HCT116 (cell line): Measurements from ENCODE around the gene CLSTN3. TPM values are rescaled to one million over a fixed set of nuclear protein-coding genes. Genes with fewer than 3 reads are reported as not detected.

Experiments used
- ATAC-seq: fragments of 200-7000 bp; cut with Tn5 transposase; 2 replicates; pipeline ENCODE4 v1.9.1; 2020; ENCODE audit warnings: mild to moderate bottlenecking, moderate library complexity
- BruUV-seq: library from RNA; stranded (reverse); fragments of 400-500 nt; replicated peaks from 2 replicates; lab custom pipeline; 2021; lab: Mats Ljungman, UMichigan
- CTCF ChIA-PET: fragments of 300-600 bp; sonication (Branson Sonifier 250); formaldehyde crosslinking; loops from one replicate; lab custom pipeline; 2021; ENCODE audit warnings: antibody characterized with exemption; lab: Charles Lee
- POLR2A ChIA-PET: fragments of 300-600, 350-600 bp; sonication (Branson Sonifier 250); formaldehyde crosslinking; loops from one replicate; lab custom pipeline; 2021; ENCODE audit warnings: antibody characterized with exemption; lab: Charles Lee
- RAD21 ChIA-PET, 2 experiments: fragments of 300-600 bp; sonication (Branson Sonifier 250); formaldehyde crosslinking; loops; one replicate each; lab custom pipeline; 2023; ENCODE audit warnings: low total read pairs in 2 of 2; ENCODE audit not compliant: uncharacterized antibody in 2 of 2, unreplicated experiment in 2 of 2, low non-redundant PET in 1 of 2; lab: Charles Lee
- DNase-seq: peaks from one replicate; pipeline ENCODE4 v3.0.0-alpha.2; 2010; ENCODE audit warnings: low read depth, low spot score
- H2AFZ ChIP-seq: fragments of 200-600 bp; shearing (Covaris generic), sonication (generic); 2 replicates; pipeline ENCODE4 v1.6.1; 2017; ENCODE audit warnings: low read depth, mixed run types, mixed read lengths, antibody characterized with exemption, low read length; ENCODE audit not compliant: poor library complexity, severe bottlenecking
- H3K27ac ChIP-seq: 2 replicates; pipeline ENCODE4 v1.5.1; 2012; ENCODE audit warnings: low read depth, low read length
- H3K27me3 ChIP-seq: fragments of 200-600 bp; sonication (generic); 2 replicates; pipeline ENCODE4 v1.6.1; 2016; ENCODE audit warnings: mixed run types, low read length, mixed read lengths; ENCODE audit not compliant: insufficient read depth
- H3K36me3 ChIP-seq, 2 experiments: fragments of 200-500 bp in 1 of 2; fragments of 200-600 bp in 1 of 2; sonication (Bioruptor generic) in 1 of 2; sonication (generic) in 1 of 2; 2 replicates each; pipeline versions ENCODE4 v1.5.1 to v1.6.1; 2014 to 2016; ENCODE audit warnings: low read length in 2 of 2, inconsistent platforms in 1 of 2, mixed read lengths in 1 of 2, mixed run types in 1 of 2; ENCODE audit not compliant: insufficient read depth in 2 of 2, control insufficient read depth in 1 of 2
- H3K4me1 ChIP-seq, 2 experiments: fragments of 200-600 bp in 1 of 2; sonication (generic) in 1 of 2; 2 replicates each; pipeline versions ENCODE4 v1.5.1 to v1.6.1; 2012 to 2017; ENCODE audit warnings: low read length in 2 of 2, inconsistent platforms in 1 of 2, mild to moderate bottlenecking in 1 of 2, mixed read lengths in 1 of 2, mixed run types in 1 of 2, moderate library complexity in 1 of 2; ENCODE audit not compliant: insufficient read depth in 2 of 2, control insufficient read depth in 1 of 2
- H3K4me2 ChIP-seq: fragments of 200-600 bp; sonication (generic); 2 replicates; pipeline ENCODE4 v1.6.1; 2017; ENCODE audit warnings: mixed run types, low read length, mixed read lengths
- H3K4me3 ChIP-seq, 2 experiments: fragments of 200-600 bp in 1 of 2; sonication (generic) in 1 of 2; replicated peaks in 1 of 2; 2 replicates each; pipeline ENCODE4 v1.5.1; 2011 to 2016; ENCODE audit warnings: low read length in 2 of 2, control low read depth in 1 of 2, low read depth in 1 of 2, mild to moderate bottlenecking in 1 of 2, mixed read lengths in 1 of 2, mixed run types in 1 of 2
- H3K79me2 ChIP-seq: fragments of 200-600 bp; sonication (generic); 2 replicates; pipeline ENCODE4 v1.6.1; 2017; ENCODE audit warnings: mild to moderate bottlenecking, mixed run types, low read length, moderate library complexity, mixed read lengths; ENCODE audit not compliant: insufficient read depth
- H3K9ac ChIP-seq: fragments of 200-600 bp; sonication (generic); 2 replicates; pipeline ENCODE4 v1.6.1; 2016; ENCODE audit warnings: low read length, mixed read lengths
- H3K9me2 ChIP-seq: fragments of 200-600 bp; sonication (generic), shearing (Covaris generic); 2 replicates; pipeline ENCODE4 v1.6.1; 2017; ENCODE audit warnings: mixed run types, mild to moderate bottlenecking, moderate library complexity; ENCODE audit not compliant: insufficient read depth
- H3K9me3 ChIP-seq, 2 experiments: fragments of 200-500 bp in 1 of 2; fragments of 200-600 bp in 1 of 2; sonication (Bioruptor generic) in 1 of 2; sonication (generic) in 1 of 2; 2 replicates each; pipeline ENCODE4 v1.6.1; 2014 to 2017; ENCODE audit warnings: low read length in 2 of 2, mixed read lengths in 2 of 2, inconsistent platforms in 1 of 2, low read depth in 1 of 2, mild to moderate bottlenecking in 1 of 2, mixed run types in 1 of 2, moderate library complexity in 1 of 2; ENCODE audit not compliant: control insufficient read depth in 1 of 2, insufficient read depth in 1 of 2
- H4K20me1 ChIP-seq: fragments of 200-600 bp; sonication (generic), shearing (Covaris generic); 2 replicates; pipeline ENCODE4 v1.6.1; 2017; ENCODE audit warnings: mixed run types, mild to moderate bottlenecking, moderate library complexity; ENCODE audit not compliant: insufficient read depth
- ATF3 ChIP-seq: IDR thresholded peaks from 2 replicates; pipeline ENCODE4 v1.6.1; 2012
- CBX3 ChIP-seq: IDR thresholded peaks from 2 replicates; pipeline ENCODE4 v1.6.1; 2012; ENCODE audit warnings: low read depth
- CTCF ChIP-seq, 3 experiments: fragments of 200-600 bp in 1 of 3; sonication (generic) in 1 of 3; IDR thresholded peaks in 2 of 3; conservative IDR thresholded peaks in 1 of 3; 2 replicates each; pipeline ENCODE4 v1.5.1; 2012 to 2017; ENCODE audit warnings: low read depth in 2 of 3, low read length in 2 of 3, antibody characterized with exemption in 1 of 3, borderline replicate concordance in 1 of 3, control low read depth in 1 of 3, mild to moderate bottlenecking in 1 of 3, mixed read lengths in 1 of 3, mixed run types in 1 of 3, moderate library complexity in 1 of 3; ENCODE audit not compliant: insufficient read depth in 1 of 3
- EGR1 ChIP-seq: IDR thresholded peaks from 2 replicates; pipeline ENCODE4 v1.6.1; 2012; ENCODE audit warnings: low read depth
- ELF1 ChIP-seq: IDR thresholded peaks from 2 replicates; pipeline ENCODE4 v1.6.1; 2012; ENCODE audit warnings: low read depth, borderline replicate concordance
- EZH2phosphoT487 ChIP-seq: fragments of 200-600 bp; IDR thresholded peaks from 2 replicates; pipeline ENCODE4 v1.6.1; 2018; ENCODE audit warnings: antibody characterized with exemption, borderline replicate concordance
- JUND ChIP-seq: IDR thresholded peaks from 2 replicates; pipeline ENCODE4 v1.6.1; 2012
- MAX ChIP-seq: IDR thresholded peaks from 2 replicates; pipeline ENCODE4 v1.6.1; 2012
- POLR2A ChIP-seq: IDR thresholded peaks from 2 replicates; pipeline ENCODE4 v1.7.0; 2011; ENCODE audit warnings: borderline replicate concordance; ENCODE audit not compliant: insufficient read depth, insufficient read length; ENCODE audit errors: extremely low read depth
- POLR2AphosphoS5 ChIP-seq: IDR thresholded peaks from 2 replicates; pipeline ENCODE4 v1.6.1; 2011; ENCODE audit warnings: mild to moderate bottlenecking, low read depth, low read length, moderate library complexity
- RAD21 ChIP-seq: IDR thresholded peaks from 2 replicates; pipeline ENCODE4 v1.6.1; 2012; ENCODE audit warnings: low read depth, mild to moderate bottlenecking
- REST ChIP-seq: IDR thresholded peaks from 2 replicates; pipeline ENCODE4 v1.6.1; 2012; ENCODE audit warnings: low read depth
- SIN3A ChIP-seq: IDR thresholded peaks from 2 replicates; pipeline ENCODE4 v1.6.1; 2012; ENCODE audit warnings: low read depth
- SP1 ChIP-seq: IDR thresholded peaks from 2 replicates; pipeline ENCODE4 v1.6.1; 2012; ENCODE audit warnings: low read depth
- TCF7L2 ChIP-seq: IDR thresholded peaks from 2 replicates; pipeline ENCODE4 v1.7.0; 2011; ENCODE audit warnings: borderline replicate concordance, inconsistent platforms; ENCODE audit not compliant: insufficient read depth, insufficient read length; ENCODE audit errors: extremely low read depth
- YY1 ChIP-seq: IDR thresholded peaks from 2 replicates; pipeline ENCODE4 v1.6.1; 2011; ENCODE audit warnings: low read length, low read depth, moderate library complexity, mild to moderate bottlenecking; ENCODE audit not compliant: insufficient replicate concordance; ENCODE audit errors: extremely low read depth
- ZBTB33 ChIP-seq: IDR thresholded peaks from 2 replicates; pipeline ENCODE4 v1.6.1; 2011; ENCODE audit warnings: mild to moderate bottlenecking, low read length, moderate library complexity; ENCODE audit not compliant: insufficient replicate concordance; ENCODE audit errors: extremely low read depth
- intact Hi-C: fragments of 100-400 bp; cut with micrococcal nuclease; formaldehyde crosslinking; loops from 2 replicates; pipeline ENCODE4 v1.10.0; 2022
- total RNA-seq: library from RNA; stranded (reverse); gene quantifications from one replicate; pipeline ENCODE4 v1.2.1, GENCODE V29; 2021; ENCODE audit not compliant: unreplicated experiment

Gene CLSTN3
- total RNA-seq, 1 experiment from 2014 or later, result 23.0 TPM

GRCh38 chr12:7109572-7109920 lies 20.6 kb upstream of the CLSTN3 start (continued):
- TF ChIP-seq CTCF (IDR thresholded peaks at IDR 0.05 in 2 of 3, conservative IDR thresholded peaks at IDR 0.05 in 1 of 3; ENCODE audit: borderline replicate concordance in 1 of 3, insufficient read depth in 1 of 3, low read depth in 2 of 3, low read length in 2 of 3), result no peak
- no peak for TF ChIP-seq CBX3
- no peak for TF ChIP-seq YY1
- TF ChIP-seq ATF3, result no peak
- TF ChIP-seq ELF1, result no peak
- TF ChIP-seq RAD21, result no peak
- TF ChIP-seq POLR2AphosphoS5, result no peak
- TF ChIP-seq, all 23 proteins: peak for 0

- CTCF ChIA-PET, result interaction anchor here (1.3 to 4.2 kb wide), 4 partner anchors 165 to 241 kb away, joined by 3 to 34 read pairs (median 8); partner anchors contain the start of genes C12orf57 and RNU7-1
- H3K9ac ChIP-seq, result no peak overlapping the region
- TF ChIP-seq MAX, result no peak
- no peak for TF ChIP-seq TCF7L2
- no peak for TF ChIP-seq POLR2A
- no peak for TF ChIP-seq ATF3
- TF ChIP-seq REST, result no peak
- TF ChIP-seq POLR2AphosphoS5, result no peak
- no peak for TF ChIP-seq EZH2phosphoT487
- TF ChIP-seq JUND, result no peak
- no peak for TF ChIP-seq SIN3A
- no peak for TF ChIP-seq CBX3
- TF ChIP-seq SP1, result no peak
- no peak for TF ChIP-seq ZBTB33
- TF ChIP-seq EGR1, result no peak
Observed at GRCh38 chr12:7110661-7111060, 19.5 kb upstream of the CLSTN3 start.

More at GRCh38 chr12:7110661-7111060, 19.5 kb upstream of the CLSTN3 start:
- ChIA-PET POLR2A (interaction anchor here (3.6 kb wide), 1 partner anchor 166 kb away, joined by 29 read pairs; the partner anchor contains the start of genes C12orf57 and RNU7-1), RAD21 (no interaction called here)
- H3K4me1 ChIP-seq, result peaks cover 4 to 16% of the 10 kb centered on the region in 2 experiments; a peak in 3 of 4 replicates
- H4K20me1 ChIP-seq, result no peaks in the 10 kb centered on the region
- no peak overlapping the region for H2AFZ ChIP-seq
- no peaks in the 10 kb centered on the region for H3K9me2 ChIP-seq
- DNase-seq (no peak), ATAC-seq (no peak)
- H3K4me2 ChIP-seq, result no peak overlapping the region
- peaks cover 3 to 4% of the 10 kb centered on the region in 2 experiments; a peak in 1 of 4 replicates for H3K36me3 ChIP-seq
- peaks cover 7 to 11% of the 10 kb centered on the region in 2 experiments; a peak in 1 of 4 replicates for H3K9me3 ChIP-seq
- peaks cover 25% of the 10 kb centered on the region for H3K79me2 ChIP-seq
- BruUV-seq, result no TSS peak
- H3K27ac ChIP-seq, result no peak overlapping the region
- H3K27me3 ChIP-seq, result no peaks in the 10 kb centered on the region
- H3K4me3 ChIP-seq, result no peak overlapping the region
- intact Hi-C loops, result no loop called here
